K562 (cell line): ENCODE data around the gene SMARCD2. TPM values are rescaled to one million over a fixed set of nuclear protein-coding genes. Genes with fewer than 3 reads are reported as not detected.
"Not testable (repeated sequence)": the region's sequence is repeated elsewhere in the genome, so short reads cannot be mapped to it uniquely, and the experiment has no call there.

Source experiments
- ATAC-seq: fragments of 200-7000 bp; cut with Tn5 transposase; 3 replicates; pipeline ENCODE4 v1.9.1; 2020; ENCODE audit warnings: moderate library complexity
- BruUV-seq: library from RNA; stranded (reverse); fragments of 400-500 nt; replicated peaks from 2 replicates; lab custom pipeline; 2021; lab: Mats Ljungman, UMichigan
- CTCF ChIA-PET: fragments of 300-600 bp; formaldehyde crosslinking; extraction: SDS; loops from one replicate; lab custom pipeline; 2021; ENCODE audit warnings: low intra/inter-chr PET ratio; lab: Yijun Ruan, JAX
- POLR2A ChIA-PET: fragments of 300-600, 350-650 bp; sonication (Branson Sonifier 250); formaldehyde crosslinking; extraction: SDS; loops from one replicate; lab custom pipeline; 2021; ENCODE audit warnings: antibody characterized with exemption, inconsistent platforms; lab: Yijun Ruan, JAX
- DNase-seq, 4 experiments: peaks; one replicate each; pipeline versions ENCODE4 v3.0.0 to v3.0.0-alpha.2; 2011 to 2018; ENCODE audit warnings: low spot score in 3 of 4, mixed read lengths in 3 of 4; ENCODE audit errors: extremely low read depth in 1 of 4
- FAIRE-seq: peaks from 2 replicates; lab custom pipeline; 2011; peaks lifted over from hg19 to GRCh38; lab: Jason Lieb, UNC
- H2AFZ ChIP-seq: 2 replicates; pipeline ENCODE4 v1.6.0; 2011; ENCODE audit warnings: low read depth, low read length, control low read depth, inconsistent platforms
- H3K27ac ChIP-seq: fragments of 200-600 bp; 3 replicates; pipeline ENCODE4 v1.8.0; 2011; ENCODE audit warnings: low read depth, mild to moderate bottlenecking, control low read depth, inconsistent platforms, low read length, moderate library complexity, mixed read lengths; ENCODE audit errors: extremely low read depth
- H3K27me3 ChIP-seq, 2 experiments: fragments of 300-600 bp in 1 of 2; 2 replicates in 1 of 2; 3 replicates in 1 of 2; pipeline versions ENCODE4 v1.6.0 to v1.8.0; 2011; ENCODE audit warnings: inconsistent platforms in 2 of 2, low read length in 2 of 2, mild to moderate bottlenecking in 1 of 2, mixed read lengths in 1 of 2, moderate library complexity in 1 of 2; ENCODE audit not compliant: control insufficient read depth in 2 of 2, insufficient read depth in 2 of 2
- H3K36me3 ChIP-seq: fragments of 300-600 bp; 3 replicates; pipeline ENCODE4 v1.8.0; 2011; ENCODE audit warnings: mild to moderate bottlenecking, low read length, inconsistent platforms; ENCODE audit not compliant: control insufficient read depth, insufficient read depth
- H3K4me1 ChIP-seq, 2 experiments: fragments of 200-600 bp in 1 of 2; replicated peaks in 1 of 2; 2 replicates in 1 of 2; 3 replicates in 1 of 2; pipeline versions ENCODE4 v1.5.1 to v1.8.0; 2011; ENCODE audit warnings: inconsistent platforms in 2 of 2, low read length in 2 of 2, mild to moderate bottlenecking in 1 of 2, mixed read lengths in 1 of 2, moderate library complexity in 1 of 2; ENCODE audit not compliant: control insufficient read depth in 2 of 2, insufficient read depth in 2 of 2
- H3K4me2 ChIP-seq: 2 replicates; pipeline ENCODE4 v1.6.1; 2011; ENCODE audit warnings: low read length, control low read depth, inconsistent platforms, mixed read lengths; ENCODE audit not compliant: insufficient read depth
- H3K4me3 ChIP-seq: fragments of 200-600 bp; sonication (generic), shearing (Covaris generic); 2 replicates; pipeline ENCODE4 v1.5.1; 2016; ENCODE audit warnings: control low read depth, inconsistent platforms
- H3K79me2 ChIP-seq: fragments of 200-600 bp; 3 replicates; pipeline ENCODE4 v1.8.0; 2011; ENCODE audit warnings: low read length, inconsistent platforms; ENCODE audit not compliant: control insufficient read depth, insufficient read depth
- H3K9ac ChIP-seq, 2 experiments: 2 replicates each; pipeline versions ENCODE4 v1.6.0 to v1.6.1; 2011; ENCODE audit warnings: low read depth in 2 of 2, low read length in 2 of 2, control low read depth in 1 of 2, inconsistent platforms in 1 of 2, mild to moderate bottlenecking in 1 of 2, mixed read lengths in 1 of 2; ENCODE audit not compliant: insufficient read depth in 1 of 2
- H3K9me1 ChIP-seq: one replicate; pipeline ENCODE4 v1.6.0; 2011; ENCODE audit warnings: inconsistent platforms, mild to moderate bottlenecking, low read length, moderate library complexity; ENCODE audit not compliant: control insufficient read depth, insufficient read depth
- H3K9me3 ChIP-seq: replicated peaks from 2 replicates; pipeline ENCODE4 v1.5.1; 2011; ENCODE audit warnings: low read depth, low read length, inconsistent platforms; ENCODE audit not compliant: control insufficient read depth, insufficient read depth
- H4K20me1 ChIP-seq: replicated peaks from 2 replicates; pipeline ENCODE4 v1.6.1; 2011; ENCODE audit warnings: low read length, inconsistent platforms, mixed read lengths; ENCODE audit not compliant: control insufficient read depth, insufficient read depth
- CHD1 ChIP-seq: fragments of 200-600 bp; sonication (generic); IDR thresholded peaks from one replicate; pipeline ENCODE4 v1.6.1; 2012; ENCODE audit warnings: mild to moderate bottlenecking, moderate library complexity, low read length, inconsistent platforms
- CTCF ChIP-seq, 3 experiments: IDR thresholded peaks in 2 of 3; conservative IDR thresholded peaks in 1 of 3; 2 replicates each; pipeline ENCODE4 v1.5.1; 2011 to 2012; ENCODE audit warnings: low read length in 3 of 3, mild to moderate bottlenecking in 3 of 3, control low read depth in 2 of 3, improper control_type of control experiment in 1 of 3, inconsistent platforms in 1 of 3, low read depth in 1 of 3, mixed read lengths in 1 of 3, moderate library complexity in 1 of 3; ENCODE audit not compliant: insufficient read depth in 2 of 3
- GTF2B ChIP-seq: IDR thresholded peaks from 2 replicates; pipeline ENCODE4 v1.6.1; 2011; ENCODE audit not compliant: insufficient read length; ENCODE audit errors: extremely low read depth
- POLR3G ChIP-seq: IDR thresholded peaks from 2 replicates; pipeline ENCODE4 v1.6.1; 2011; ENCODE audit not compliant: insufficient read length, insufficient replicate concordance; ENCODE audit errors: extremely low read depth
- RBM14 ChIP-seq: fragments of 200-400 bp; formaldehyde crosslinking; IDR thresholded peaks from 2 replicates; pipeline ENCODE4 v1.6.1; 2018; ENCODE audit warnings: low read depth, mild to moderate bottlenecking, low read length, moderate library complexity, borderline replicate concordance; ENCODE audit not compliant: insufficient read depth
- RNF219 ChIP-seq: fragments of 250-450 bp; sonication (Bioruptor Pico); IDR thresholded peaks from 2 replicates; pipeline ENCODE4 v1.5.0; 2022; ENCODE audit warnings: mild to moderate bottlenecking
- ZNF347 ChIP-seq: fragments of 450-650 bp; formaldehyde crosslinking; IDR thresholded peaks from 2 replicates; pipeline ENCODE4 v1.4.0; 2020; ENCODE audit warnings: low read depth, mild to moderate bottlenecking, moderate library complexity
- WGBS: fragments of 100-300 bp; shearing (Covaris generic); methylation state at CpG from one replicate; pipeline ENCODE4 v1.1.6; 2016; ENCODE audit warnings: low coverage, mixed read lengths; ENCODE audit not compliant: insufficient coverage; ENCODE audit errors: missing lambda C conversion rate; 5-methylcytosine and 5-hydroxymethylcytosine counted together
- in situ Hi-C: fragments of 300-500 bp; cut with MboI; formaldehyde crosslinking; loops from 4 replicates; pipeline ENCODE4 v1.15.0; 2018; ENCODE audit warnings: inconsistent platforms, mixed read lengths
- intact Hi-C: fragments of 100-400 bp; cut with micrococcal nuclease; formaldehyde crosslinking; loops from 2 replicates; pipeline ENCODE4 v1.14.2; 2022
- polyA plus RNA-seq, 8 experiments: library from polyadenylated mRNA; depleted of rRNA in 4 of 8; stranded (reverse) in 5 of 8; unstranded in 3 of 8; fragments of >200 nt; fragmentation: Nextera tagmentation in 2 of 8; fragmentation: Illumina TruSeq in 1 of 8; extraction: Ambion mirVana in 2 of 8; extraction: Trizol in 1 of 8; gene quantifications; 2 replicates each; pipeline versions ENCODE4 v1.2.1 to v1.2.3, GENCODE V29; 2011 to 2014; ENCODE audit warnings: inconsistent platforms in 1 of 8, missing spikeins in 1 of 8
- total RNA-seq, 7 experiments: library from RNA; depleted of rRNA in 6 of 7; stranded (reverse); fragments of >200 nt in 6 of 7; fragmentation: Illumina TruSeq in 2 of 7; extraction: Trizol in 2 of 7; gene quantifications; 2 replicates each; pipeline versions ENCODE4 v1.2.1 to v1.2.3, GENCODE V29; 2011 to 2021; ENCODE audit warnings: low replicate concordance in 1 of 7

The SMARCD2 gene
- total and polyA plus RNA-seq, 9 of the 15 experiments (the other 6 are each of a cell fraction or from before 2014, with no cell fraction given), result 1.7 to 114 (median 90.3) TPM

- H3K4me3 ChIP-seq, intact Hi-C loops, H3K9me1 ChIP-seq, H3K9me3 ChIP-seq, H2AFZ ChIP-seq, H3K4me1 ChIP-seq: not testable (repeated sequence)
- H3K27me3 ChIP-seq, result peaks cover 5 to 44% of the 10 kb centered on the region in 2 experiments; a peak in 3 of 5 replicates
- POLR2A ChIA-PET, result interaction anchor here (0.6 to 1.5 kb wide), 6 partner anchors 11 to 264 kb away, joined by 3 to 5 read pairs (median 3); no protein-coding TSS in a partner anchor
- peak; percentile 27 to 39 (median 31); a peak in 3 of 6 replicates for TF ChIP-seq CTCF (IDR thresholded peaks at IDR 0.05 in 2 of 3, conservative IDR thresholded peaks at IDR 0.05 in 1 of 3; ENCODE audit: insufficient read depth in 2 of 3, low read depth in 1 of 3, low read length in 3 of 3)
- TF ChIP-seq, all 486 proteins: peak for 1; not testable (repeated sequence) for 485
- ATAC-seq (peak; percentile 57), DNase-seq (peak in 2 of 4 experiments; percentile 14 to 21)
- H3K79me2 ChIP-seq, CTCF ChIA-PET, FAIRE-seq, H3K36me3 ChIP-seq, H3K9ac ChIP-seq, H3K27ac ChIP-seq, BruUV-seq, H4K20me1 ChIP-seq, in situ Hi-C loops: not testable (repeated sequence)
- H3K4me2 ChIP-seq, result peak overlapping the region; percentile 11; the same call in 1 of the 2 replicates
- WGBS, result 12% methylated on average over 11 of the region's 11 CpGs
Measured at GRCh38 chr17:63881337-63881736, 38.9 kb upstream of the SMARCD2 start.

GRCh38 chr17:63880706-63881105 lies 38.2 kb upstream of the SMARCD2 start:
- ATAC-seq (no peak), FAIRE-seq (no peak), DNase-seq (no peak)
- Histone ChIP-seq H3K36me3 (no peaks in the 10 kb centered on the region), H3K9me3 (no peaks in the 10 kb centered on the region), H2AFZ (no peak overlapping the region), H4K20me1 (no peaks in the 10 kb centered on the region), H3K4me2 (no peak overlapping the region), H3K79me2 (no peaks in the 10 kb centered on the region), H3K9me1 (no peaks in the 10 kb centered on the region), H3K27me3 (peaks cover 5 to 46% of the 10 kb centered on the region in 2 experiments; a peak in 3 of 5 replicates), H3K27ac (no peak overlapping the region), H3K9ac (no peak overlapping the region), H3K4me3 (no peak overlapping the region), H3K4me1 (peaks cover 0 to 3% of the 10 kb centered on the region in 2 experiments; a peak in 2 of 5 replicates)
- in situ Hi-C loops (no loop called here), intact Hi-C loops (no loop called here)
- ChIA-PET CTCF (no interaction called here), POLR2A (interaction anchor here (0.8 to 1.5 kb wide), 4 partner anchors 18 to 265 kb away, joined by 3 to 5 read pairs (median 4); no protein-coding TSS in a partner anchor)
- 34% methylated on average over 12 of the region's 12 CpGs for WGBS
- no peak for TF ChIP-seq RBM14
- TF ChIP-seq CHD1, result no peak
- no peak for TF ChIP-seq POLR3G
- no peak for TF ChIP-seq ZNF347
- TF ChIP-seq GTF2B, result no peak
- no peak for TF ChIP-seq RNF219
- no TSS peak for BruUV-seq
